ENCODE results near the gene CDC26.
A peak's percentile ranks its signal among the peaks of the same experiment; 100 is the strongest.

Gene CDC26

DNA sequence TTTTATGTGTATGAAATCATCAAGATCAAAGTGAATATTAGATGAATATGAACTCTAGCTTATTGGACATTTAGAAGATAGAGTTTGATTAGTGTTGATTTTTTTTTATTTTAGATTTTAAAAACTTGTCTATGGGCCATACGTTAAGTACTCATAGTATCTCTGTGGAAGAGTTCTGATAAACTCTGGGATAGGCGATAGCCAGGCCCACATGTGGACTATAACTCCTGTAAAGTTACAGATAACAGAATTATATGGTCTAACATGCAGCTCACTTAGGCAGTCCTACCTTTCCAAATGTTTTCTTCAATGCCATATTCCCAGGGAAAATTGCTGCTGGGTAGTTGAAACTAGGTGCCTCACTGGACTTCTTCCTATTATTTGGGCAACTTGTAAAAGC, 43.7 kb downstream of the CDC26 start:
- no peak overlapping the region for H3K9ac ChIP-seq (ENCODE audit: low read depth, low read length)

DNA sequence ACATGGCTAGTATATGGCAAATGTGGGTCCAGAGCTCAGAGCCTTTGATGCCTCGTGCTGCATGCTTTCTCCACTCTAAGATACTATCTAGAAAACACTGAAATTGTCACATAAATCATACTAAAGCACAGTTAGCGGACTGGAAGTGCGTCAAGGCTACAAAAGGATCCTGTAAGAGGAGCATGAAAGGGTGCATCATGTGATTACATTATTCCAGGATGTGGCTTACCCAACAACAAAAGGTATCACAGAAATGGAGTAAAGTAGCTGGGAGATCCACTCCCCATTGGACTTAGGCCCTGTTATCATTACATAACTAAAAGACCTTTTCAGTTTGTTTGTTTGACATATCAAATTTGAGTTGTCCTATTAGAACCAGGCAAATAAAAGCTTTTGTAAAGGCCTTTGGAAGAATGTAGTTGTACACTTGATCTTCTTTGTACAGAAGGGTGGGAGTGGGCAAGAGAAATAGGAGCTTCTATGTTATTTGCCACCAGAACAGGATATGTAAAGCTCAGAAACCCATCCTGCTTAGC, 47.2 kb downstream of the CDC26 start:
- H3K9me3 ChIP-seq (ENCODE audit: insufficient read depth, low read depth, low read length), result no peaks in the 10 kb centered on the region
- peaks cover 5% of the 10 kb centered on the region; the same call in 1 of the 2 replicates for H3K36me3 ChIP-seq (ENCODE audit: insufficient read depth, low read depth, low read length)
- H3K4me1 ChIP-seq (ENCODE audit: insufficient read depth, low read length), result no peaks in the 10 kb centered on the region
- H3K27me3 ChIP-seq (ENCODE audit: insufficient read depth, low read length), result no peaks in the 10 kb centered on the region
- H3K9ac ChIP-seq (ENCODE audit: low read depth, low read length), result no peak overlapping the region
- no peak overlapping the region for H3K27ac ChIP-seq (ENCODE audit: low read length)
- H3K4me3 ChIP-seq (ENCODE audit: low read length), result no peak overlapping the region

More for the DNA sequence above, 43.7 kb downstream of the CDC26 start:
- no peak overlapping the region for H3K4me3 ChIP-seq (ENCODE audit: low read length)
- no peaks in the 10 kb centered on the region for H3K4me1 ChIP-seq (ENCODE audit: insufficient read depth, low read length)
- no peaks in the 10 kb centered on the region for H3K36me3 ChIP-seq (ENCODE audit: insufficient read depth, low read depth, low read length)
- no peaks in the 10 kb centered on the region for H3K9me3 ChIP-seq (ENCODE audit: insufficient read depth, low read depth, low read length)
- no peaks in the 10 kb centered on the region for H3K27me3 ChIP-seq (ENCODE audit: insufficient read depth, low read length)
- H3K27ac ChIP-seq (ENCODE audit: low read length), result no peak overlapping the region

GRCh38 chr9:113227436-113227835, 47.9 kb downstream of the CDC26 start:
- Histone ChIP-seq H3K9ac (ENCODE audit: low read depth, low read length) (no peak overlapping the region), H3K27me3 (ENCODE audit: insufficient read depth, low read length) (no peaks in the 10 kb centered on the region), H3K36me3 (ENCODE audit: insufficient read depth, low read depth, low read length) (peaks cover 5% of the 10 kb centered on the region; the same call in 1 of the 2 replicates), H3K4me3 (ENCODE audit: low read length) (no peak overlapping the region), H3K27ac (ENCODE audit: low read length) (no peak overlapping the region), H3K4me1 (ENCODE audit: insufficient read depth, low read length) (peaks cover 2% of the 10 kb centered on the region), H3K9me3 (ENCODE audit: insufficient read depth, low read depth, low read length) (no peaks in the 10 kb centered on the region)

DNA sequence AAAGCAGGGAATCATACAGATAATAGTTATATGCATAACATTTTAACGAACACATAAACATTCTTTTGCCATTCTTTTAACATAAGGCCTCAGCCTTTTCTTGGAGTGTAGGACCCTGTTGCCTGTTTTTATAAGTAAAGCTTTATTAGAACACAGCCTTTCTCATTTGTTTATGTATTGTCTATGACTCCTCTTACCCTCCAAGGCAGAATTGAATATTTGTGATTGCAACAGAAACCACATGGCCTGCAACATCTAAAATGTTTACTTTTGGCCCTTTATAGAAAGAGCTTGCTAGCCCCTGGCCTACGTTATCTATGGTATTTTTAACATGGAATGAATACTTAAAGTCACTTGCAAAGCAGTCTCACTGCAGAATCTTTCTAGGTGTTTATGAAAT, 51.4 kb downstream of the CDC26 start:
- H3K4me1 ChIP-seq (ENCODE audit: insufficient read depth, low read length), result peaks cover 14% of the 10 kb centered on the region
- H3K9ac ChIP-seq (ENCODE audit: low read depth, low read length), result no peak overlapping the region
- no peak overlapping the region for H3K4me3 ChIP-seq (ENCODE audit: low read length)

DNA sequence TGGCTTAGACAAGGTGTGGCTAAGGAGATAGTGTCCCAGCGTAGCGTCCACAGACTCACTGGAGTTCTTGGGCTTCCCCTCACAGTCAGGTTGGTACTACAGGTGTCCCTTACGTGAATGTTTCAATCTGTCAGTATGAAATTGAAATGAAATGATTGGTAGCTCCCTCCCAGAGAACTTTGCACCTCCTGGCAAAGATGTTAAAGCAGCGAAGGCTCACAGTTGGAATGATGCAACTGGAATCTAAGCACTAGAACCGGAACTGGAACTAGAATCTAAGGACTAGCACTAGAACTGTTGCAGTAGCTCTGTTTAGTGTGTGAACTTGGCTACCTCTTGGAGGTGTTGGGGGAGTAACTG, 52.9 kb downstream of the CDC26 start:
- Histone ChIP-seq H3K27me3 (ENCODE audit: insufficient read depth, low read length) (no peaks in the 10 kb centered on the region), H3K4me1 (ENCODE audit: insufficient read depth, low read length) (peaks cover 14% of the 10 kb centered on the region), H3K36me3 (ENCODE audit: insufficient read depth, low read depth, low read length) (peaks cover 5% of the 10 kb centered on the region; the same call in 1 of the 2 replicates), H3K9ac (ENCODE audit: low read depth, low read length) (peak overlapping the region; percentile 79; the same call in 1 of the 2 replicates), H3K27ac (ENCODE audit: low read length) (no peak overlapping the region), H3K9me3 (ENCODE audit: insufficient read depth, low read depth, low read length) (no peaks in the 10 kb centered on the region), H3K4me3 (ENCODE audit: low read length) (peak overlapping the region; percentile 86)

More for the DNA sequence above, 51.4 kb downstream of the CDC26 start:
- Histone ChIP-seq H3K27me3 (ENCODE audit: insufficient read depth, low read length) (no peaks in the 10 kb centered on the region), H3K27ac (ENCODE audit: low read length) (no peak overlapping the region), H3K9me3 (ENCODE audit: insufficient read depth, low read depth, low read length) (no peaks in the 10 kb centered on the region), H3K36me3 (ENCODE audit: insufficient read depth, low read depth, low read length) (peaks cover 5% of the 10 kb centered on the region; the same call in 1 of the 2 replicates)

DNA sequence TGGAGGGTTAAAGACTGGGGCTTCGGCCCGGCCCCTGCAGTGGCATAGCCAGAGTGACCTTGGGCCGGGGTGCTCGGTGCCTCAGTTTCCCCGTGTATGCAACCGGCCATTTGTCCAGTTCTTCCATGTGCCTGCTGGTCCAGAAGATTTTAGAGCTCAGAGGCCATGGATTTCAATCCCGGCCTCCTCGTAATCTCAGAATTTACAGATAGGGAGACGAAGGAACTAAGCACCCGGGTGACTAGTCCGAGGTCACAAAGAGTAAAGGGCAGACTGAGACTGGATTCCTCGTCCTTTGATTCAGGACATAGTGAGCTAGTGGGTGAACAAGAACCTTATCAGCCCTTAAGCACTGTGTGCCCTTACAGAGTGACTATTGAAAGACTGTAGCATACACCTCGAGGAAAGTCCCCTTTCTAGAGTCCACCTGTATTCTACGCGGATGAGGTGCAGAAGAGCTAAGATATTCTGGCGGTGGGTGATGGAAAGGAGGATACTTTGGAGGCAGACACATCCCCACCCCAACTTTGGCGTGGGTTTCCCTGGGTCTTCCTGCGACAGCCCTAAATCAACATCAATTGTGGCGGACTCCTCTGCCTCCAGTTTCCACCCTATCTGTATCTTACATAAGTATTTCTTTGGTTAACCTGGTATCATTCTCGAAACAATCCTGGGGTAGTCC, 53.4 kb downstream of the CDC26 start:
- Histone ChIP-seq H3K27me3 (ENCODE audit: insufficient read depth, low read length) (no peaks in the 10 kb centered on the region), H3K9ac (ENCODE audit: low read depth, low read length) (peak overlapping the region; percentile 79), H3K27ac (ENCODE audit: low read length) (no peak overlapping the region), H3K4me3 (ENCODE audit: low read length) (peak overlapping the region; percentile 86), H3K9me3 (ENCODE audit: insufficient read depth, low read depth, low read length) (no peaks in the 10 kb centered on the region), H3K4me1 (ENCODE audit: insufficient read depth, low read length) (peaks cover 14% of the 10 kb centered on the region), H3K36me3 (ENCODE audit: insufficient read depth, low read depth, low read length) (peaks cover 5% of the 10 kb centered on the region; the same call in 1 of the 2 replicates)

DNA sequence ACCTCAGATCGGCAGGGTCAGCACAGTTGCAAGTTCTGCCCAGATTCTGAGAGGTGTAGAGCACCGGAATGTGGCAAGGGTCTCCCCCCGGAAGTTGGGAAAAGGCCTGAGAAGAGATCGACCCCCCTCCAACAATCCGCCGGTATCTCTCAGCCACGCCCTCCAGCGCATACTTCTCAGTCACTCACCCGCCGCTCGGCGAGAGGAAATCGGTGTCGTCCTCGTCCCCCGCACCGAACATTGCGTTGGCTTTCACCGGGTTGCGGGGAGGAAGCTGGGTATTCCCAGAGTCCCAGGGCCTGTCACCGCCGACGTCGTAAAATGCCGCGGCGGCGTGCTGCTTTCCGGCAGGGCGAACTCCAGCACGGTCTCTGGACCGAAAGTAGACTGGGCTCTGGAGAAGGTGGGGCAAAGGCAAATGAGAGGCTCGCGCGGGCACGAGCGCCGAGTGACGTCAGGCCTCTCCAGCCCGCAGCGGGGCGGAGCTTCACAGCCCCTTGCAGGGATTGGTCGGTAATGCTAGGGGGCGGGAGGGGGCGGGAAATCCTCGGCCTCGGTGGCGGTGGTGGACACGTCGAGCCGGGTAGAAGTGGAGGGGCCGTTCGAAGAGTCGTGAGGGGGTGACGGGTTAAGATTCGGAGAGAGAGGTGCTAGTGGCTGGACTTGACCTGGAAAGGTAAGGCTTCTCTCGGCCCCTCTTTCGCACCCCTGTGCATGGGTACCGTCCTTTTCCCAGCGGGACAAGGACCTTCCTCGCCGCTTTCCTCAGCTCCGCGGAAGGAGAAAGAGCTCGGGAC, 54.2 kb downstream of the CDC26 start, which contains the start of the genes FKBP15 and SLC31A1:
TSS of gene FKBP15 (minus strand) at position 275 of the 797 bp plus-strand sequence. CDS start at position 241, 34 bp downstream.
TSS of gene SLC31A1 (plus strand) at position 542 of the 797 bp plus-strand sequence. CDS start 34,605 bp downstream, outside the sequence.
- Histone ChIP-seq H3K36me3 (ENCODE audit: insufficient read depth, low read depth, low read length) (peaks cover 5% of the 10 kb centered on the region; the same call in 1 of the 2 replicates), H3K4me3 (ENCODE audit: low read length) (peak within 1 kb of the TSS; percentile 86), H3K27me3 (ENCODE audit: insufficient read depth, low read length) (no peaks in the 10 kb centered on the region), H3K27ac (ENCODE audit: low read length) (peak within 1 kb of the TSS; percentile 28), H3K9ac (ENCODE audit: low read depth, low read length) (peak within 1 kb of the TSS; percentile 87), H3K4me1 (ENCODE audit: insufficient read depth, low read length) (peaks cover 14% of the 10 kb centered on the region), H3K9me3 (ENCODE audit: insufficient read depth, low read depth, low read length) (no peaks in the 10 kb centered on the region)

GRCh38 chr9:113220467-113221002, 54.8 kb downstream of the CDC26 start:
- Histone ChIP-seq H3K27ac (ENCODE audit: low read length) (peak overlapping the region; percentile 28), H3K27me3 (ENCODE audit: insufficient read depth, low read length) (no peaks in the 10 kb centered on the region), H3K9ac (ENCODE audit: low read depth, low read length) (peak overlapping the region; percentile 87; the same call in 1 of the 2 replicates), H3K36me3 (ENCODE audit: insufficient read depth, low read depth, low read length) (peaks cover 5% of the 10 kb centered on the region; the same call in 1 of the 2 replicates), H3K9me3 (ENCODE audit: insufficient read depth, low read depth, low read length) (no peaks in the 10 kb centered on the region), H3K4me1 (ENCODE audit: insufficient read depth, low read length) (peaks cover 14% of the 10 kb centered on the region), H3K4me3 (ENCODE audit: low read length) (peak overlapping the region; percentile 86)

DNA sequence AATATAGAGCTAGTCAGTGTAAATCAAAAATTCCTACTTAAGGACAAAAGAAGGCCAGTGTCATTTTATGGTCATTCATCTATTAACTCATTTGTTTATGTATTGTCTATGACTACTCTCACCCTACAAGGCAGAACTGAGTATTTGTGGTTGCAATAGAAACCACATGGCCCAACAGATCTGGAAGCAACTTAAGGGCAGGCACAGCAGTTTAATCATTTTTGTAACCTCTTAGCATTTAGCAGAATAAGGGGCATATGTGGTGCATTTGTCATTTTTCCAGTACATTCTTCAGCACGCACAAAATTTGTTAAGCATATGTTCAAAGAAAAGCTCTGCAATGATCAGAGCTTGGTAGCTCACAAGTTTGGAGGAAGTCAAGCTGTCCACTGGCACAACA, 55.4 kb downstream of the CDC26 start:
- Histone ChIP-seq H3K4me1 (ENCODE audit: insufficient read depth, low read length) (peaks cover 14% of the 10 kb centered on the region), H3K9ac (ENCODE audit: low read depth, low read length) (peak overlapping the region; percentile 87; the same call in 1 of the 2 replicates), H3K27me3 (ENCODE audit: insufficient read depth, low read length) (no peaks in the 10 kb centered on the region), H3K9me3 (ENCODE audit: insufficient read depth, low read depth, low read length) (no peaks in the 10 kb centered on the region), H3K36me3 (ENCODE audit: insufficient read depth, low read depth, low read length) (peaks cover 5% of the 10 kb centered on the region; the same call in 1 of the 2 replicates), H3K27ac (ENCODE audit: low read length) (no peak overlapping the region), H3K4me3 (ENCODE audit: low read length) (peak overlapping the region; percentile 86)

DNA sequence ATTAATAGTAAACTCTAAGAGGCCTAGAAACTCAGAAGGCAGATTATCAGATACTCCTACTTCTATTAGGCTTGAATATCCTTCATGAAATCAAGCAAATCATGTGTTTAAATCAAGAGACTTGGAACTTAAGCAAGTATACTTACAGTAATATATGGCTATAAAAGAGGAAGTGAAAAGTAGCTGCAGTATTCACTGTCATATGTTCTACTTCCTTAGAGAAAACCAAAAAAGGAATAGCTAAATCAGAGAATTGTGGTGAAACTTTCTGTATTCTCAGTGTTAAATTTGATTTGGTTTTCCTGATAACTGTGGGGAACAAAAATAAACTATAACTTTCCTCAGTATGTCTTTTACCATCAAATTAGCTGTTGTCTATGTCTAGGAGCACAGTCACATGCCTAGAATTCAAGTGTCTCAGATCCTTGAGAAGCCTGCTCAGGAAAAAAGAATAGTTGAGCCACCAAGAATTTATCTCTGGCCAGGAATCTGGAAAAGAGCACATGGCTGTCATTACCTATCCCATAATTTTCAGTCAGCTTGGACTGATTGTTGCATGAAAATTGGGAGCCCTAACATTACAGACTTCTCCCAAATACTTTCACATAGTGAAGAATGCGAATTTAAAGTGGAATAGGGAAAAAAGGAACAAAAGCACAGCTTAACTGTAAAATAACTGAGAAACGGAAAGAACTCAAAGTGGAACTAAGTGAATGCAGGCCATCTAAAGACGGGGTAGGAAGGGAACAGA, 56.0 kb downstream of the CDC26 start:
- Histone ChIP-seq H3K4me3 (ENCODE audit: low read length) (peak overlapping the region; percentile 86), H3K36me3 (ENCODE audit: insufficient read depth, low read depth, low read length) (no peaks in the 10 kb centered on the region), H3K4me1 (ENCODE audit: insufficient read depth, low read length) (peaks cover 14% of the 10 kb centered on the region), H3K9ac (ENCODE audit: low read depth, low read length) (no peak overlapping the region), H3K27me3 (ENCODE audit: insufficient read depth, low read length) (no peaks in the 10 kb centered on the region), H3K27ac (ENCODE audit: low read length) (no peak overlapping the region), H3K9me3 (ENCODE audit: insufficient read depth, low read depth, low read length) (no peaks in the 10 kb centered on the region)
